ENCODE data around the gene PPP2CA. TPM values are rescaled to one million over a fixed set of nuclear protein-coding genes. Genes with fewer than 3 reads are reported as not detected.
"Not testable (repeated sequence)": the region's sequence is repeated elsewhere in the genome, so short reads cannot be mapped to it uniquely, and the experiment has no call there.

The PPP2CA gene
- total RNA-seq, 4 donors from 2014 or later, result 110 to 271 (median 191) TPM

GRCh38 chr5:134227776-134228175 is 1.9 kb upstream of the PPP2CA start:
- 79% methylated on average over 3 of the region's 3 CpGs for WGBS
- Histone ChIP-seq H3K27me3 (no peaks in the 10 kb centered on the region), H3K36me3 (no peaks in the 10 kb centered on the region), H3K27ac (no peak overlapping the region), H3K4me1 (peaks cover 34% of the 10 kb centered on the region), H3K9me3 (no peaks in the 10 kb centered on the region), H3K4me3 (no peak overlapping the region)
- TF ChIP-seq, protein P1, sequence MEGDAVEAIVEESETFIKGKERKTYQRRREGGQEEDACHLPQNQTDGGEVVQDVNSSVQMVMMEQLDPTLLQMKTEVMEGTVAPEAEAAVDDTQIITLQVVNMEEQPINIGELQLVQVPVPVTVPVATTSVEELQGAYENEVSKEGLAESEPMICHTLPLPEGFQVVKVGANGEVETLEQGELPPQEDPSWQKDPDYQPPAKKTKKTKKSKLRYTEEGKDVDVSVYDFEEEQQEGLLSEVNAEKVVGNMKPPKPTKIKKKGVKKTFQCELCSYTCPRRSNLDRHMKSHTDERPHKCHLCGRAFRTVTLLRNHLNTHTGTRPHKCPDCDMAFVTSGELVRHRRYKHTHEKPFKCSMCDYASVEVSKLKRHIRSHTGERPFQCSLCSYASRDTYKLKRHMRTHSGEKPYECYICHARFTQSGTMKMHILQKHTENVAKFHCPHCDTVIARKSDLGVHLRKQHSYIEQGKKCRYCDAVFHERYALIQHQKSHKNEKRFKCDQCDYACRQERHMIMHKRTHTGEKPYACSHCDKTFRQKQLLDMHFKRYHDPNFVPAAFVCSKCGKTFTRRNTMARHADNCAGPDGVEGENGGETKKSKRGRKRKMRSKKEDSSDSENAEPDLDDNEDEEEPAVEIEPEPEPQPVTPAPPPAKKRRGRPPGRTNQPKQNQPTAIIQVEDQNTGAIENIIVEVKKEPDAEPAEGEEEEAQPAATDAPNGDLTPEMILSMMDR (IDR thresholded peaks at IDR 0.05), result no peak
- TF ChIP-seq EP300 (IDR thresholded peaks at IDR 0.05) (no peak), POLR2AphosphoS5 (IDR thresholded peaks at IDR 0.05) (no peak), POLR2A (IDR thresholded peaks at IDR 0.05) (no peak)
- no peak for DNase-seq (ENCODE audit: low spot score in 2 of 2)

- H3K4me3 ChIP-seq, result peak overlapping the region; percentile 78
- DNase-seq (ENCODE audit: low spot score in 2 of 2), result peak in 1 of 2 donors; percentile 74
- no peak for TF ChIP-seq EP300 (IDR thresholded peaks at IDR 0.05)
- TF ChIP-seq POLR2AphosphoS5 (IDR thresholded peaks at IDR 0.05), result peak in 1 of 3 donors; percentile 10
- H3K36me3 ChIP-seq, result no peaks in the 10 kb centered on the region
- H3K9me3 ChIP-seq, result no peaks in the 10 kb centered on the region
- H3K27ac ChIP-seq, result peak overlapping the region; percentile 97
- no peaks in the 10 kb centered on the region for H3K27me3 ChIP-seq
- H3K4me1 ChIP-seq, result peaks cover 39% of the 10 kb centered on the region
- 26% methylated on average over 5 of the region's 5 CpGs for WGBS
These were observed 1.4 kb upstream of the PPP2CA start for GRCh38 chr5:134227259-134227658.

- 18% methylated on average over 12 of the region's 51 CpGs for WGBS
- TF ChIP-seq, protein P1 (IDR thresholded peaks at IDR 0.05), result no peak
- peak in 1 of 2 donors; percentile 21 for TF ChIP-seq POLR2A (IDR thresholded peaks at IDR 0.05)
- TF ChIP-seq POLR2AphosphoS5 (IDR thresholded peaks at IDR 0.05), result peak in 2 of 3 donors; percentile 9 to 44
- no peaks in the 10 kb centered on the region for H3K9me3 ChIP-seq
- no peak for DNase-seq (ENCODE audit: low spot score in 2 of 2)
- peak overlapping the region; percentile 78 for H3K4me3 ChIP-seq
- H3K27ac ChIP-seq, result peak overlapping the region; percentile 97
- peaks cover 45% of the 10 kb centered on the region for H3K4me1 ChIP-seq
- H3K27me3 ChIP-seq, result no peaks in the 10 kb centered on the region
- no peaks in the 10 kb centered on the region for H3K36me3 ChIP-seq
These were observed 744 bp upstream of the PPP2CA start for GRCh38 chr5:134226441-134227192.

DNA sequence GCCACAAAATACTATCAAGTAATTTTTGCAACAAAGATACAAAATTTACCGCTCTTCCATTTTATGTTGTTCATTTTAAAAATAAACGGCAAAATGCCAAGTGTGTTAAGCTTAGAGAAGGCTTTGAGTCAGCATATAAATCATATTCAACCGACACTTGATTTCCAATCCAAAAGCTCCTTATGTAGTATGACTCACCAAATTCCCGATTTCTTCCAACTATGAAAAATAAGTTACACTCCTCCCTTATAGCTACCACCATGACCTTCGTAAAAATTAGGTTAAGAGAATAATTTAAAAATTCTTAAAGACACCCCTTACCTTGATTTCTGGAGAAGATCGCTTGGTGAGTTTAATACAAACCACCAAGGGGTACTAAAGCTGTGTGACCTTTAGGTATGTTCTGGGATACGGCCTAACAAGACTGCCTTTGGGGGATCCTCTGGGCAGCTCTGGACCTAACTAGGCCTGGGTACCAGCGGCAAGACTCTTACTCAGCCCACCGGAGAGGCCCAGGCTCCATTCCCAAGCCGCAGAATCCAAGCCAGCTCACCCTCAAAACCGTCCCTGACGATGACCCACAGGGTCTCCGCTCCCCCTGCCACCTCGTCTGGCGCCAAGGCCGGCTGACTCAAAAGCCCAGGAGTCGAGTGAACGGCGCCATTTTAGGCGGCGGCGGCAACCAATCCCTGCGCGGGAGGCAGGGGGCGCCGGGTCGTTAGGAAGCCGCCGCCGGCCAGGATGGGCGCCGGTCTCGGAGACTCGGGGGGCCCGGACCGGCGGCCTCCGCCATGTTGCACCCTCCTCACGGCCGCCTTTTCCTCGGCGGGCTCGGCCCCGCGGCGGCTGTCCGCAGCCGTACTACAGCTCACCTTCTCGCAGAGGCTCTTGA is 739 bp downstream of the PPP2CA start:
- Histone ChIP-seq H3K9me3 (no peaks in the 10 kb centered on the region), H3K4me1 (peaks cover 56% of the 10 kb centered on the region), H3K27me3 (no peaks in the 10 kb centered on the region), H3K36me3 (peaks cover 5% of the 10 kb centered on the region), H3K4me3 (peak overlapping the region; percentile 78), H3K27ac (peak overlapping the region; percentile 97)
- under 1% methylated on average over 7 of the region's 49 CpGs for WGBS
- peak; percentile 79 to 81 for DNase-seq (ENCODE audit: low spot score in 2 of 2)
- TF ChIP-seq POLR2AphosphoS5 (IDR thresholded peaks at IDR 0.05), result no peak
- TF ChIP-seq, protein P1 (IDR thresholded peaks at IDR 0.05), result peak in 1 of 2 donors; percentile 10
- TF ChIP-seq POLR2A (IDR thresholded peaks at IDR 0.05), result peak in 1 of 2 donors; percentile 23
- no peak for TF ChIP-seq EP300 (IDR thresholded peaks at IDR 0.05)

GRCh38 chr5:134223406-134224248 is 2.2 kb downstream of the PPP2CA start:
- no peak overlapping the region for H3K27ac ChIP-seq
- H3K27me3 ChIP-seq, result no peaks in the 10 kb centered on the region
- no peak for DNase-seq (ENCODE audit: low spot score in 2 of 2)
- H3K9me3 ChIP-seq, result no peaks in the 10 kb centered on the region
- H3K4me3 ChIP-seq, result peak overlapping the region; percentile 78
- TF ChIP-seq POLR2A (IDR thresholded peaks at IDR 0.05), result no peak
- TF ChIP-seq, protein P1 (IDR thresholded peaks at IDR 0.05), result no peak
- no peak for TF ChIP-seq EP300 (IDR thresholded peaks at IDR 0.05)
- no peak for TF ChIP-seq POLR2AphosphoS5 (IDR thresholded peaks at IDR 0.05)
- peaks cover 71% of the 10 kb centered on the region for H3K4me1 ChIP-seq
- H3K36me3 ChIP-seq, result peaks cover 5% of the 10 kb centered on the region
- 36% methylated on average over 9 of the region's 9 CpGs for WGBS

- WGBS, result 88% methylated on average over 5 of the region's 5 CpGs
- not testable (repeated sequence) for H3K36me3 ChIP-seq; H3K27ac ChIP-seq; H3K9me3 ChIP-seq; DNase-seq (ENCODE audit: low spot score in 2 of 2); H3K27me3 ChIP-seq
- peaks cover 73% of the 10 kb centered on the region for H3K4me1 ChIP-seq
- H3K4me3 ChIP-seq, result peak overlapping the region; percentile 78
These were observed 4.2 kb downstream of the PPP2CA start for GRCh38 chr5:134221690-134222089.

All from suprapubic skin (tissue), 4 donors.